ENCODE measurements around the gene GPM6B. TPM values are rescaled to one million over a fixed set of nuclear protein-coding genes. Genes with fewer than 3 reads are reported as not detected.

GPM6B gene
- total and polyA plus RNA-seq, 7 donors = 1.1 to 3.9 (median 2.5) TPM

DNA sequence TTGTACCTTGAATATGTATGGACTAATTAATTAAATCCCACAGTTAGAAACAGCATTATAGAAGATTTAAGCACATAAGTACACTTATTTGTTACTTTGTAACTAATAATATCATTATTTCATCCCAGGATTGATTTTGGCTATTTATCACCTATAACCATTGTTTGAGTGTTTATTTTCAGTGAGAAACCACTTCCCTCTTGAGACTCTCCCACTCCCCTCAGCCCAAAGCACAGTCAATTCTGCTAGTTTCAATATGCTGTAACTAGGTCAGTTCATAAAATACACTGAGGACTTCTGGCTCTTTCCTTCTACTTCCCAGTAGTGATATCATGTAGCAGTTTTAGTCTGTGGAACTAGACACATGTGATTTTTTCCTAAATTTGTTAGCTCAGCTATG is 66.1 kb downstream of the GPM6B start:
- intact Hi-C loops (cut with DNase I) = loop anchor here (5.0 kb wide), 2 partner anchors 94 to 281 kb away; no protein-coding TSS in a partner anchor
- H3K36me3 ChIP-seq (ENCODE audit: insufficient read depth in 1 of 2, low read depth in 1 of 2) = peaks cover 0 to 54% of the 10 kb centered on the region in 2 donors
- no peaks in the 10 kb centered on the region for H3K9me3 ChIP-seq
- TF ChIP-seq, protein P1, sequence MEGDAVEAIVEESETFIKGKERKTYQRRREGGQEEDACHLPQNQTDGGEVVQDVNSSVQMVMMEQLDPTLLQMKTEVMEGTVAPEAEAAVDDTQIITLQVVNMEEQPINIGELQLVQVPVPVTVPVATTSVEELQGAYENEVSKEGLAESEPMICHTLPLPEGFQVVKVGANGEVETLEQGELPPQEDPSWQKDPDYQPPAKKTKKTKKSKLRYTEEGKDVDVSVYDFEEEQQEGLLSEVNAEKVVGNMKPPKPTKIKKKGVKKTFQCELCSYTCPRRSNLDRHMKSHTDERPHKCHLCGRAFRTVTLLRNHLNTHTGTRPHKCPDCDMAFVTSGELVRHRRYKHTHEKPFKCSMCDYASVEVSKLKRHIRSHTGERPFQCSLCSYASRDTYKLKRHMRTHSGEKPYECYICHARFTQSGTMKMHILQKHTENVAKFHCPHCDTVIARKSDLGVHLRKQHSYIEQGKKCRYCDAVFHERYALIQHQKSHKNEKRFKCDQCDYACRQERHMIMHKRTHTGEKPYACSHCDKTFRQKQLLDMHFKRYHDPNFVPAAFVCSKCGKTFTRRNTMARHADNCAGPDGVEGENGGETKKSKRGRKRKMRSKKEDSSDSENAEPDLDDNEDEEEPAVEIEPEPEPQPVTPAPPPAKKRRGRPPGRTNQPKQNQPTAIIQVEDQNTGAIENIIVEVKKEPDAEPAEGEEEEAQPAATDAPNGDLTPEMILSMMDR (IDR thresholded peaks at IDR 0.05) = no peak
- no peak for DNase-seq
- no peak overlapping the region for H3K27ac ChIP-seq
- no peak for ATAC-seq
- no peaks in the 10 kb centered on the region for H3K4me1 ChIP-seq
- no peaks in the 10 kb centered on the region for H3K27me3 ChIP-seq (ENCODE audit: insufficient read depth in 3 of 3, low read length in 2 of 3)
- H3K4me3 ChIP-seq = no peak overlapping the region

DNA sequence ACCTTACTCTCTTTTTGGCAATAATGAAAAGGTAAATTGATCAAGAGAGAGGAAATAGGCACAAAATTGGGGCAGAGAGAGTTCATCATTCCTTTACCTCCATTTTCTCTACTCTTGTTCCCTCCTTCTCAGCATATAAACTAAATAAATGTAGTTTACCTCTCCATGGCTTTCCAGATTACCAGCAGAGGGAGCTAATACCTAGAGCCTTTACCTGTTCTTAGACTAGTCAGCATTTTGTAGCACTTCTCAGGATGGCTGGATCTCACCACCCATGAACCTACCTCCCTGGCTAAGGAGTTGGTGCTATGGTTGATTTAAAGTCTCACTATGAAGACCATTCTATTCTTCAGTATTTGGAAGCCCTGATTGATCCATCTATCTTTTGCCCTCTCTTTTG is 66.7 kb downstream of the GPM6B start:
- DNase-seq (no peak), ATAC-seq (peak in 3 of 4 donors; percentile 36 to 58 (median 52))
- no peak overlapping the region for H3K27ac ChIP-seq
- no peaks in the 10 kb centered on the region for H3K9me3 ChIP-seq
- no peak overlapping the region for H3K4me3 ChIP-seq
- intact Hi-C loops (cut with DNase I) = loop anchor here (5.0 kb wide), 2 partner anchors 93 to 282 kb away; no protein-coding TSS in a partner anchor
- H3K27me3 ChIP-seq (ENCODE audit: insufficient read depth in 3 of 3, low read length in 2 of 3) = no peaks in the 10 kb centered on the region
- TF ChIP-seq, protein P1 (IDR thresholded peaks at IDR 0.05) = peak; percentile 54
- H3K36me3 ChIP-seq (ENCODE audit: insufficient read depth in 1 of 2, low read depth in 1 of 2) = peaks cover 0 to 60% of the 10 kb centered on the region in 2 donors
- no peaks in the 10 kb centered on the region for H3K4me1 ChIP-seq

DNA sequence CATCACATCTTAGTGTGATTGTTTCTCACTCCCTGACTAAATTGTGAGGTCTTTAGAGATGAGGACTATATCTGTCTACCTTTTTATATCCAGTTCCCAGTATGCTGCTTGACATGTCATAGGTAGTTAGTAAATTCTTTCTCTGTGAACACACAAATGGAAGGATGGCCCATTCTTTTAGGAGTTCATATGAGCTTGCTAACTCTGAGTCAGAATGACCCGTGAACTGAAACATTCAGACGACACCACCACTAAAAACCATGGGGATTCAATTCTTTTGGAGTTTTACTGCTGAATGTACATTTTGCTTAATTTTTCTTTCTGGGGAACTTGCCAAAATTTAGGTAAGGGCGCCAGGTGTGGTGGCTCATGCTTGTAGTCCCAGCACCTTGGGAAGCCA is 68.4 kb downstream of the GPM6B start:
- H3K27ac ChIP-seq = no peak overlapping the region
- DNase-seq (no peak), ATAC-seq (no peak)
- no peaks in the 10 kb centered on the region for H3K9me3 ChIP-seq
- TF ChIP-seq, protein P1 (IDR thresholded peaks at IDR 0.05) = no peak
- 89 to 93% (median 91%) methylated on average over 3 of the region's 3 CpGs for WGBS, 3 donors
- H3K4me1 ChIP-seq = no peaks in the 10 kb centered on the region
- H3K36me3 ChIP-seq (ENCODE audit: insufficient read depth in 1 of 2, low read depth in 1 of 2) = peaks cover 0 to 71% of the 10 kb centered on the region in 2 donors
- no peak overlapping the region for H3K4me3 ChIP-seq
- intact Hi-C loops (cut with DNase I) = loop anchor here in 1 of 2 donors (5.0 to 10.0 kb wide), 2 partner anchors 244 to 284 kb away; no protein-coding TSS in a partner anchor
- no peaks in the 10 kb centered on the region for H3K27me3 ChIP-seq (ENCODE audit: insufficient read depth in 3 of 3, low read length in 2 of 3)

DNA sequence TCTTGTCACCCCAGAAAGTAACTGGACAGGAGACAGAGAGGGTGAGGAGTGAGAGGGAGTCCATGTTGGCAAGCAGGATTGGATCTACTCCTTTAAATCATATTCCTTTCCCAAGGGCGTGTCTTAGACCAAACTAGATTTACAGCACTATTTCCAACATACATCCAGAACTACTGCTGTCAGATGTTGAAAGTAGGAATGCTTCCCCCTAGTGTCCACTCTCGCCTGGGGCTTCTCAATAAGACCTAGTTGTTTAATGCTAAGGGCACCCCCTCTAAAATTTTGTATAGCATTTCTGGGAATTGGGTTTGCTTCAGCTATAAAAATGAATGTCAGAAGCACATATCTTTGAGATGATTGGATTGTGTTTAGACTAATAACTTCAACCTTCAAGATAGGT is 69.1 kb downstream of the GPM6B start:
- TF ChIP-seq, protein P1 (IDR thresholded peaks at IDR 0.05) = peak; percentile 38
- intact Hi-C loops (cut with DNase I) = loop anchor here in 1 of 2 donors (5.0 to 10.0 kb wide), 2 partner anchors 243 to 284 kb away; no protein-coding TSS in a partner anchor
- no peak overlapping the region for H3K27ac ChIP-seq
- H3K27me3 ChIP-seq (ENCODE audit: insufficient read depth in 3 of 3, low read length in 2 of 3) = no peaks in the 10 kb centered on the region
- no peak overlapping the region for H3K4me3 ChIP-seq
- DNase-seq (no peak), ATAC-seq (peak in 3 of 4 donors; percentile 40 to 65 (median 58))
- peaks cover 0 to 66% of the 10 kb centered on the region in 2 donors for H3K36me3 ChIP-seq (ENCODE audit: insufficient read depth in 1 of 2, low read depth in 1 of 2)
- 41 to 54% (median 47%) methylated on average over 2 of the region's 2 CpGs for WGBS, 3 donors
- no peaks in the 10 kb centered on the region for H3K9me3 ChIP-seq
- H3K4me1 ChIP-seq = no peaks in the 10 kb centered on the region

Data from psoas muscle (tissue), 8 donors.